ENCODE results near the gene WDR26.
A peak's percentile ranks its signal among the peaks of the same experiment; 100 is the strongest.
"Not testable (repeated sequence)": the region's sequence is repeated elsewhere in the genome, so short reads cannot be mapped to it uniquely, and the experiment has no call there.

Gene WDR26

GRCh38 chr1:224434691-224435317 lies at the start of gene WDR26:
Gene WDR26, minus strand, starts transcription at chr1:224434797.
- peak; percentile 86 for DNase-seq

- DNase-seq = not testable (repeated sequence)
Measured at GRCh38 chr1:224483206-224483605, 48.6 kb upstream of the WDR26 start.

DNA sequence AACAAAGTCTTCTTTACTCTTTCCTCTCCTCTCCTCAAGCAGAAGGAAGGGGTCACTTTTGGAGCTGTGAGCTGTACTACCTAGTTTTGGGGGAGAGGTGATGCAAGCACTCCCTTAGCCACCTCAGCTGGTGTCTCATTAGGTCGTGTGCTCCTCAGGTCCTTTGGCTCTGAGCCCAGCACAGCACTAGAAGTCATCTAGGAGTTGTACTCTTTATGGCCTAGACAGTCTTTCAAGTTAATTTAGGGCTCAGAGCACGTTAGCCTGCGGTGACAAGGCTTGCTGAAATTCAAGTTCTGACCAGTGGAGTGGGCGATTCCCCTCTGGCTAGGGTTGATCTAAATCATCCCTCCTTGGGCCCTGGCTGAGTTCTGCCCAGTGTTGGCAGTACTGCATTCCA lies 48.0 kb upstream of the WDR26 start:
- no peak for DNase-seq

- no peak for DNase-seq
Measured at GRCh38 chr1:224481601-224482000, 47.0 kb upstream of the WDR26 start.

GRCh38 chr1:224480888-224481459 lies 46.4 kb upstream of the WDR26 start:
- DNase-seq = not testable (repeated sequence)

GRCh38 chr1:224480200-224480599 lies 45.6 kb upstream of the WDR26 start:
- not testable (repeated sequence) for DNase-seq

GRCh38 chr1:224472806-224473205 lies 38.2 kb upstream of the WDR26 start:
- DNase-seq = no peak

DNA sequence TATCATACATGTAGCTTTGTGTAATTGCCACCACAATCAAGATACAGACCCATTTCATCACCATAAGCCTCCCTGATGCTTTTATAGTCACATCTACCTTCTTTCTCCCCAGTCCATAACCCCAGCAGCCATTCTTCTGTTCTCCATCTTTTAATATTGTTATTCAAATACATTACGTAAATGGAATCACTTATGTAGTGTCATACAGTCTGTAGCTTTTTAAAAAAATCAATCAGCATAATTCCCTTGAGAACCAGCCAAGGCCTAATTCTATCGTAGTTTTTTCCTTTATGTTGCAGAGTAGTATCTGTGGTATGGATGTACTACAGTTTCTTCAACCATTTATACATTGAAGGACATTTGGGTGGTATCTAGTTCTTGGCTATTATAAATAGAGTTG lies 31.6 kb upstream of the WDR26 start:
- no peak for DNase-seq

GRCh38 chr1:224459966-224460365 lies 25.4 kb upstream of the WDR26 start:
- no peak for DNase-seq

DNA sequence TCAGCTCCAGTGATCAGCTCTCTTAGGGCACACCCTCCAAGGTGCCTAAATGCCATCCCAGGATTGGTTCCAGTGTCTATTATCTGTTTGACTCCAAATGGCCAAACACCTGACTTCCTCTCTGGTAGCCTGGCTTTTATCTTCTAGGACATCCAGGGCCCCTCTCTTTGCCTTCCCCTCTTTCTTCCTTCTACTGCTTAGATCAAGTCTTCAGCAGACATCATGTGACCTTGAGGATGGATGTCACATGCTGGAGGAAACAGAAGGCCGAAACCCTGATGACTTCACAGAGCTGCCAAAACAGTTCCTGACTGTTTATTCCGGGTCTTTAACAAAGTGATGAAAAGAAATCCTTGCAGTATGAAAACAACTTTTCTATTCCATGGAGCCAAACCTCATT lies 24.4 kb upstream of the WDR26 start:
- no peak for DNase-seq

DNA sequence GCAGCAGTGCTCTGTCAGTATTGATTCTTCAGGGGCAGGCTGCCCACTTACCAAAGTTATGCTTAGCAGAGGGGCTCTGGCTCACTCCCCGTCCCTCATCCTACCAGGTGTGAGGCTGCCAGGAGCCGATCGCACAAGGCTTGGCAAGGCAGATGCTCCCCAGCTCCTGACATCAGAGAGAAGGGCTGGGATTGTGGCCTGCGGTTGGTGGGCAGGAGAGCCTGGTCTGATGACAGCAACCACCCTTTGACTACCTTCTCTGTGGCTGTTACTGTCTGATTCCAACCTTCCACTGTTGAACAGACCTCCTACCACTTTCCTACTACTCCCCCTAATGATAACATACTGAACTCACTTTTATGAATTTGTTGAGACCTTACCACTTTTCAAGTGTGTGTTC lies 23.7 kb upstream of the WDR26 start:
- DNase-seq = no peak

GRCh38 chr1:224457782-224458144 lies 23.2 kb upstream of the WDR26 start:
- DNase-seq = no peak

DNA sequence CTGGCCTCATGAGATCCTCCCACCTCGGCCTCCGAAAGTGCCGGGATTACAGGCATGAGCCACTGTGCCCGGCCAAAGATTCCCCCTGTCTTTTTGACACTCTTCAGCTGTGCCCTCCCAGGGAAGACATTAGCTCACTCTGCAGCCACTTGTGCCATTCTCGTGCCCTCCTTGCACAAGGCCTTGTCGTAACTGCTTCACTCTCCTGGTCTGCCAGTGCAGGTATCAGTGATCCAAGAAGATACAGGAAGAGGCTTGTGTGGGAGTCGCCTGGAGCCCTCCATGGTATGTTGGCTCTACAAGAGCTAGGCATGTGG lies 22.0 kb upstream of the WDR26 start:
- DNase-seq = no peak

GRCh38 chr1:224454402-224455055 lies 19.9 kb upstream of the WDR26 start:
- DNase-seq = no peak

GRCh38 chr1:224450561-224451350 lies 16.2 kb upstream of the WDR26 start:
- DNase-seq = no peak

- DNase-seq = no peak
Measured at GRCh38 chr1:224450159-224450558, 15.6 kb upstream of the WDR26 start.

DNA sequence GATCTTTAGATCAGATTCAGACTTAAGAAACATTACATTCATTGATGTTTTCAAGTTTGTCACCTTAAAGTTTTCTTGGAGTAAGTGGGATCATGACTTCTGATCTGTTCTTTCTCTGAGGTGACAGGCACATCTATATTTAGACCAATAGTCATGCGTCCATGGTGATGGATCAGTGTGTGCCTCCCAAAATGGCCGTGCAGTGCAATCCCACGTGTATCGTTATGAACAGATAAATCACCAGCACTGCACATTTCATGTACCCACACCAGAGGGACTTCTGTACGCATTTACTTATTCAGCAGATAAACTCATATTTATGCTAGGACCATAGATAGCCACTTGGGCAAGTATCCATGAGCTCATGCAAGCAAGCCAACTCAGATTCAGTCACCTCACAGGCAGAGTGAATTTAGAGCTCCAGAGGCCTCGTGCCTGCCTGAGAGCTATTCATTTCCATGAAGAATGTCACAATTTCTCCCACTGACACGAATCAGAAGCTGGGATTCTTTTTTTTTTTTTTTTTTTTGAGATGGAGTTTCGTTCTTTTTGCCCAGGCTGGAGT lies 13.9 kb upstream of the WDR26 start:
- DNase-seq = no peak

GRCh38 chr1:224447971-224448370 lies 13.4 kb upstream of the WDR26 start:
- no peak for DNase-seq

- no peak for DNase-seq
Measured at GRCh38 chr1:224447251-224447650, 12.7 kb upstream of the WDR26 start.

- no peak for DNase-seq
Measured at GRCh38 chr1:224438989-224439388, 4.4 kb upstream of the WDR26 start.

DNA sequence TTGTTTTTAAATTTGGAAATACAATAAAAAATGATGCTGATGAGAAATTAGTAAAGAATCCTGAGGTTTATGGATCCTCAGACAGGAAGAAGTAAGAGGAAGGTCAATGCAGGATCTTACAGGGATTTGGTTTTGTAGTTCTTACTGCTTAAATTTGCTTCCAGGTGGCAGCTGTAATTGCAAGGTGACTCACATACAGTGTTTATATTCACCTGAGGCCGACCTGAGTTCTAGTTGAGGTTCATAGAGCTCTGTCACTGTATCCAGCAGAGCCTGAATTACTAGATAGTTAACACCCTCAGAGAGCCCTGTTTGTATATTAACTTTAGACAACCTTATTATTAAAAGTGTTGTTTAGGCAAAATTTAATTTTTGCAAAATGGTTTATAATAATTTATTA lies 1.4 kb upstream of the WDR26 start:
- DNase-seq = no peak

DNA sequence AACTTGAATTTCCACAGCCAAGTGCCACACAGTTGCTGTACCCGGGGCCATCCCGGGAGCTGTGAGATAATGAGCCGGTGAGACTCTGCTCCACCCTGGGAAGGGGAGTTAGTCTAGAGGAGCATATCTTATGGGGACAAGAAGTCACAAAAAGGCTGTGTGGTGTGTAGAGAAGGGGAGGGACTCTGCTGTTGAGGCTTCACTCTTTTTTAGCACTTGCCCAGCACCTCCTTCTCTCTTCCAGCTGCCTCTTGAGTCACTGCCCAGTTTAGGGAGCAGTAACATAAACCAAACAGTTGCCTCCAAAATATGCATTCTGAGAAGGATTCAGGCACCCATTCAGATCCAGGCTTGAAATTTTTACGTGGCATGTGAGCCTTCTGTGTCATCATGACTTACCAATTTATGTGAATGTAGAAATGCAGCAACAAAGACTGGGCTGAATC lies 744 bp upstream of the WDR26 start:
- peak; percentile 38 for DNase-seq
